ENCODE measurements around the gene NGB.

The NGB gene

GRCh38 chr14:77260631-77261030 is 10.4 kb downstream of the NGB start:
- no peak for DNase-seq

DNA sequence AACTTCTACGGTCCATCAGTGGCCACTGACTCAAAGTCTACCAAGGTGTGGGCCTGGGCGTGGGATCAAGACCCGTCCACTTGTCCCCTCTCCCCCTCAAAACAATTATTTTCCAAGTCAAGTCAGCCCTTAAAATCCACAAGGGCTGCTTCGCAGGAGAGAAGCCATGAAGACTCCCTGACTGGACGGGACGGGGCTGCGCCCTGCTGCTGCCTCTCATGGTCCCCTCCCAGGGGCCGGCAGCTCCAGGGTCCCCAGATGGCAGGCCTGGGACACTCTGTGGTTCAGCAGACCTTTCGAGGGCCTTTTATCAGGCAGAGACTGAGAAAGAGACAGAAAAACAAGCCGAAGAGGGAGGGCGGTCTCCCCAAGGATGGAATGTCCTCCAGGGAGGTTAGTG is 10.8 kb downstream of the NGB start:
- DNase-seq: no peak

GRCh38 chr14:77259025-77259715 is 11.8 kb downstream of the NGB start:
- DNase-seq: no peak

GRCh38 chr14:77258566-77258965 is 12.4 kb downstream of the NGB start:
- DNase-seq: no peak

- no peak for DNase-seq
These were observed 13.3 kb downstream of the NGB start for GRCh38 chr14:77257700-77258099.

- no peak for DNase-seq
These were observed 14.3 kb downstream of the NGB start for GRCh38 chr14:77256694-77257093.

- no peak for DNase-seq
These were observed 17.4 kb downstream of the NGB start for GRCh38 chr14:77253333-77254190.

DNA sequence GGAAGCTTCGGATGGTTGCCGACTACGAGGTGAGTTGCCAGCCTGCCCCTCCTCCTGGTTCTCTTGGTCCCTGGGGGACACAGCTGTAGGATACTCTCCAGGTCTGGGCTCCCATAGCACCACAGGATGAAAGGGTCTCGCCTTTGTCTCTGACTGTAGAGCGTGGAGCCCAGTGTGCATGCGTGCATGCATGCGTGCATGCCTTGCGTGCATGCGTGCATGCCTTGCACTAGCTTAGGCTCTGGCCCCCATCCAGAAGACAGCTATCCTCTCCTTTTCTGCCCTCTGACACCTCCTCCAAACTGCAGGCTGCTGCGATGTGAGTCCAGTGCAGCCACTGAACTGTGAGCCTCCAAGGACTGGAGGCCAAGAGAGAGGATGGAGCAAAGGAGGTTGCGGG is 19.1 kb downstream of the NGB start:
- DNase-seq: no peak

GRCh38 chr14:77250927-77251326 is 20.1 kb downstream of the NGB start:
- no peak for DNase-seq

DNA sequence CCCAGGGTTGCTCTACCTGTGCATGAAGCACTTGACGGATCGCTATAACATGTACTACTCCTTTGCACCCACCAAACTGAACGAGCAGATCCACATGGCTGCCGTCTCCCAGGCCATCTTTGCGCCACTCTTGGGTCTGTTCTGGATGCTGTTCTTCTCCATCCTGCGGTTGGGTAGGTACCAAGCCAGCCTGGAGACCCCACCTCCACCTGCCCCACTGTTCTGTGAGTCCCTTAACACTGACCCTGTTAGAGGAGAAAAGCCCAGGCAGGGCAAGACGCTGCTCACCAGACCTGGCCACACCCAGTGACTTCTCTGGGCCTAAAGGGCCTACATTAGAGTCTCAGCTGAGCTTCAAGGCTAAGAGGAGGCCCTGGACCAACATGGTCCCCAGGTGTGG is 21.7 kb downstream of the NGB start:
- no peak for DNase-seq

DNA sequence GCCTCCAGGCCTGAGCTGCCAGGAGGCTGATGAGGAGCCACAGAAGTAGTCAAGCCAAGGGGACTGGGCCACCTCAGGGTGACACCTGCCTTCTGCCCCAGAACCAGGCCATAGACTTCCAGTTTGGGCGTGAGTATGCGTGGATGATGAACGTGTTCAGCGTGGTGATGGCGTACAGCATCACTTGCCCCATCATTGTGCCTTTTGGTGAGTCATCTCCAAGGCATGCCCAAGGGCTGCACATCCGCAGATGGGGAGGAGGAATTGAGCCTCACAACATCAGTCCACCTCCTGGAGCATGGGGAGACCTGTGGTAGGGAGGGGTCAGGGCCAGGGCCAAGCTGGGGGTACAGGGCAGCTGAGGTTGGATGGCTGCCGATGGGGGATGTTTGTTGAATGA is 22.3 kb downstream of the NGB start:
- DNase-seq: no peak

DNA sequence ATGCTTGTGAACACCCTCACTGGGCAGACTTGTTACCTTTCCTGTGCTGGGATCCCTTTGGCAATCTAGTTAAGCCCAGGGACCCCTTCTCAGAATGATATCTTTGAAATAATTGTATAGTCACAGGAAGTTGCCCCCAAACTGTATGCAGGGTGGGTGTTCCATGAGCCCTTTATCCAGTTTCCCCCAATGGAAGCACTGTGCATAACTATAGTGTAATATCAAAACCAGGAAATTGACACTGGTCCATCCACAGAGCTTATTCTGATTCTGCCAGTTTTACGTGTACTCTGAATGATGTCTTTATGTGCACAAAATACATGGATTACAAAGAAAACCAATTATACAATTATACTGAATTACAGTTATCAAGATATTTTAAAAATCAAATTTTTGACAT is 24.2 kb downstream of the NGB start:
- DNase-seq: no peak

- DNase-seq: no peak
These were observed 25.2 kb downstream of the NGB start for GRCh38 chr14:77245820-77246219.

DNA sequence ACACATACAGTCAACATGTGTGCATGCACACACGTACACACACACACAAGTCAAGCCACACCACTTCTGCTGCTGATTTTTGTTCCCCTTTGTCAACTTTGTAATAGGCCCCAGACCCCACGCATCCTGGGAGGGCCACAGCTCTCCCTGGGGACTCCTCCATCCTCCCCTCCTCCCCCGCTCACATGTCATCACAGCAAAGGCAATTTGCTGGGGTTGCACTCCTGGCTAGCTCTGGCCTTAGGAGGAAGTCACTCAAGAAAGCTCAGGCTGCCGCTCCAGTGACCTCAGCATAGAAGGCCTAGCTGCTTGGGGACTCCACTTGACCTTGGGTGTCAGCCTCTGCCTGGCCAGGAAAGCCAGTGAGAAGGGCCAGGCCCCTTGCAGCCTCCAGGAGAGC is 27.2 kb downstream of the NGB start:
- no peak for DNase-seq

- DNase-seq: no peak
These were observed 28.3 kb downstream of the NGB start for GRCh38 chr14:77242752-77243151.

GRCh38 chr14:77241955-77242354 is 29.1 kb downstream of the NGB start:
- no peak for DNase-seq

DNA sequence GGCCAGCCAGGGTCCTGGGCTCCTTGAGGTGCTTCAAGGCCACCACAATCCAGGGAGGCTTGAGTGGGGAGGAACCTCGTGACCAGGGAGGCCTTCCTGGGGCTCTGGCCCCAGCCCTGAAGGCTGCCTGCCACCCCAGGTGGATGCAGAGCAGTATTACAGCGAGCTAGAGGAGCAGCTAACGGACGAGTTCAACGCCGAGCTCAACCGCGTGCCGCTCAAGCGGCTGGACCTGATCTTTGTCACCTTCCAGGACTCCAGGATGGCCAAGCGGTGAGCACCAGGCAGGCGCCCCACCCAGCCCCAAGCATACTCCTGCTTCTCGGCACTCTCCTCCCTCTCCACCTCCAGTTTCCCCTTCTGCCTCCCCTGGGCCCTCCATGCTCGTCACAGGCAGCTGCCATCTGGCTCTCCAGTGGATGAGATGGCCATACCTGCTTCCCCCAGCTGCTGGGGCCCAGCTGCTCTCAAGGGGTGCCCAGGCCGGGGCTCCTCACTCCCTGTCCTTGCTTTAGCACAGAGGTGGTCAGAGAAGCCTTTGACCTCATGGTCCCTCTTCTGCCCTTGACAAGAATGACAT is 30.6 kb downstream of the NGB start:
- DNase-seq: no peak

DNA sequence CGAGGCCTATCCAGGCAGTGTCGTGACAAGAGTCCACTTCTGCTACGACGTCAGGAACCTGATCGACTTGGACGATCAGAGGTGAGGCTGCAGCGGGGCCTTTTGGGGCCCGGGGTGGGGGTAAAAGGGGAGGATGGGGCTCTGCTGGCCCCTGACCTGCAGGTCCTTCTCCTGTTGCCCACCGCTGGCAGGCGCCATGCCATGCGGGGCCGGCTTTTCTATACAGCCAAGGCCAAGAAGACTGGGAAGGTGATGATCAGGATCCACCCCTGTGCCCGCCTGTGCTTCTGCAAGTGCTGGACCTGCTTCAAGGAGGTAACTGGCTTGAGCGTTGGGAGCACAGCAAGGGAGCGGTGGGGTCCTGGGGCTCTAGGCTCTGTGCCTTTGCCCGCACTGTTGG is 31.6 kb downstream of the NGB start:
- no peak for DNase-seq

DNA sequence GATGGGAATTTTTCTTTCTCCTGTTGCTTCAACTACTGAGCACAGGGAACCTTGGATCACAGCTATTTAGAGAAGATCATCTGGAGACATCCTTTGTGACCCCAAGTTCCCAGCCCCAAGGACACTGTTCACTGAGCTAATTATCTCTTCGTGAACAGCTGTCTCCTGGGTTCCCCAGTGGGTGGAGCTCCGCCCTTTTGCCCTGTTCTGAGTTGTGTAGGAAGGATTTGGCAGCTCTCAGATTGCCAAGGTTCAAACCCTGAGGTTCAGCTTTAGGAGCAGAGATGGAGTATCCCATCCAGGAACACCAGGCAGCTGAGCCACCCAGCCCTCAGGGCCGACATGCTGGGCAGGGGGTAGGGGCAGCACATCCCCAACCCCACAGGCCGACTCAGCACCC is 32.0 kb downstream of the NGB start:
- DNase-seq: no peak

DNA sequence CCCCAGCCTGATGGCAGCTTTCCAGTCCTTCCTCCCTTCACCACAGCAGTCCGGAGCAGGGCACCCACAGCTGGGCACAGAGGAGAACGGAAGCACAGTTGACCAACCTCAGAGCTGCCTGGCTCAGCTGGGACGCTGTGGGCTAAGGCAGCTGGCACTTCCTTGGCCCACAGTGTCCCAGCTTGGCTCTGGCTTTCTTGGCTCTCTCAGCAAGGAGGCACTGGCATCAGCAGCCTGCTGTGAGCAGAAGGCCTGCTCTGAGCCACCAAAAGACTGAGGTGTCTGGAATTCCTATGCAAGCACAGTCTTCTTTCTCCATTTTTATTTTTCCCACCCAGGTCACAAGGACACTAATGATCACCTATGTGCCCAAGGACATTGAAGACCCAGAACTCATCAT is 32.6 kb downstream of the NGB start:
- DNase-seq: no peak

DNA sequence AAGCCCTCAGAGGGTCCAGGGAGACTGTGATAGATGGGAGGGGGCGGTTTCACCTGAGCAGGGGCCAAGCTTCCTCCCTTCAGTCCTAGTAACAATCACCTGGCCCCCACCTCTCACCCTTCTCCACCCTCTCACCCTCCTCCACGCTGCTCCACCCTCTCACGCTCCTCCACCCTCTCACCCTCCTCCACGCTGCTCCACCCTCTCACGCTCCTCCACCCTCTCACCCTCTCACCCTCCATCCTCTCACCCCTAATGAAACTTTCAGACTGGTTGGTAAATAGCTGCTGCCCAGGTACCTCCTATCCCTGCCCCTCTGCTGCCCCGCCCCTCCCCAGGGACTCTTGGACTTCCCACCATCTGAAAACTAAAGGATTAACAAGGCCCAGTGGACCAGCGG is 34.2 kb downstream of the NGB start:
- no peak for DNase-seq

DNA sequence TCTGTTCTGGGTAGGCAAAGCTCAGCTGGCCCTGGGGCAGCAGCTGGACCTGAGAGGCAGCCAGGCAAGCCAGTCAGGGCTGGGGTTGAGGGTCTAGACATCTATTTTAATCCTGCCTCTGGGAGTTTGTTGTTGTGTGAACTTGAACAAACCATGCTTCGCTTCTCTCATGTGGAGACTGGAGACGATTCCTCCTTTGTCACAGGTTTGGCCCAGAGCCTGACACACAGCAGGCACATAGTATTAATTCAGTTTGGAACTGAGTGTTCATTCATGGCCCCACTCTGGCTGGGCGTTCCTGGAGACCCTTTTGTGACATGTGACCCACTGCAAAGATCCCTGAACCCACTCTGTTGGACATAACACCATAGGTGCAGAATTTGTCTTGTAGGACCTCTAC is 39.3 kb downstream of the NGB start:
- DNase-seq: no peak

DNA sequence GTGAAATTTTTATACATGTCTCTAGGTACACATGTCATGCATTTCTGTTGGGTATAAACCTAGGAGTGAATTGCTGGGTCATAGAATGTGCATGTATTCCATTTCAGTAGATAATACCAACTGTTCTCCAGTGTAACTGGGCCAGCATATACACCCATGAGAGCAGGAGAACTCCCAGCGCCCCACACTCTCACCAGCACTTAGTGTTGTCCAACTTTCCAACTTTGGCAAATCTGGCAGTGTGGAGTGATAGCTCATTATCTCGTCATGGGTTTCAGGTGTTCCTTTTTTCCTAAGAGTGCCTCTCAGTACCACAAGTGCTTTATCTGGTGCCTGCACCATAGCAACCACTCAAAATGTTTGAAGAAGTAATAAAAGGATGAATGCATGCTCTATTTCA is 40.1 kb downstream of the NGB start:
- DNase-seq: no peak

- DNase-seq: no peak
These were observed 43.0 kb downstream of the NGB start for GRCh38 chr14:77228056-77228455.
